ENCODE measurements around the gene KLHL29. TPM values are rescaled to one million over a fixed set of nuclear protein-coding genes. Genes with fewer than 3 reads are reported as not detected.

The KLHL29 gene
- total RNA-seq, 1 experiment from 2014 or later = 43.1 TPM

- POLR2A ChIA-PET = no interaction called here
- H3K27me3 Mint-ChIP-seq (ENCODE audit: insufficient read depth, unreplicated experiment) = no peaks in the 10 kb centered on the region
- TF ChIP-seq CTCF (IDR thresholded peaks at IDR 0.05; ENCODE audit: unreplicated experiment) = no peak
- H3K4me3 Mint-ChIP-seq (ENCODE audit: unreplicated experiment) = no peak overlapping the region
- DNase-seq (ENCODE audit: unreplicated experiment) = no peak
- H3K4me1 Mint-ChIP-seq (ENCODE audit: insufficient read depth, unreplicated experiment) = no peaks in the 10 kb centered on the region
- no peak overlapping the region for H3K27ac Mint-ChIP-seq (ENCODE audit: low read depth, unreplicated experiment)
- BruUV-seq (replicated peaks) = no TSS peak
- no peaks in the 10 kb centered on the region for H3K9me3 Mint-ChIP-seq (ENCODE audit: unreplicated experiment)
- H3K36me3 Mint-ChIP-seq (ENCODE audit: insufficient read depth, unreplicated experiment) = peaks cover 4% of the 10 kb centered on the region
- intact Hi-C loops (cut with micrococcal nuclease) = no loop called here
- CTCF ChIA-PET = no interaction called here
These were observed 67.4 kb downstream of the KLHL29 start for GRCh38 chr2:23452372-23452771.

DNA sequence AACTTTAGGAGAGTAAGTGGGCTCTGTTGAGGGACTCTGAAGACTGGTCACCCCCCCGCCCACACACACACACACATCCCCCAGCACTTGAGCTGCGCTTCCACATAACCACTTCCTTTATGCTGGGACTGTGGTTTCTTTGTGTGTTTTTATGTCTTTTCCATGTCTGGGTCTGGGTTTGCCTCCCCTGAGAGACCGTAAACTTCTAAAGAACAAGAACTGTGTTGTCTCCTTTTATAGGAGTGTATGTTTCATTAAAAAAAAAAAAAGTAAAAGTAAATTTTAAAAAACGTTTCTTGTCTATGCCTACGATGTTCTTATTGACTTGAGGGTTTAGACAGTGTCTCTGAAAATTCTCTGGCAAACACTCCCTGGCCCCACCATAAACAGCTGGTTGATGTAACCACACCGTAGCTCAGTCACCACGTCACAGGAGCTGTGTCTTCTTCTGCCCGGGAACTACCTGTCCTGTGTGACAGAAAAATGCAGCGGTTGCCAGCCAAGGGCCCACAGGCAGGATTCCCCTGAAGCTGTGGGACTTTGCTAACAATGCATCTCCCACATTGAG is 68.0 kb downstream of the KLHL29 start:
- ChIA-PET POLR2A (no interaction called here), CTCF (interaction anchor here (0.5 to 0.6 kb wide), 2 partner anchors 87 to 245 kb away, joined by 3 to 5 read pairs; no protein-coding TSS in a partner anchor)
- H3K9me3 Mint-ChIP-seq (ENCODE audit: unreplicated experiment) = no peaks in the 10 kb centered on the region
- TF ChIP-seq CTCF (IDR thresholded peaks at IDR 0.05; ENCODE audit: unreplicated experiment) = no peak
- DNase-seq (ENCODE audit: unreplicated experiment) = no peak
- intact Hi-C loops (cut with micrococcal nuclease) = no loop called here
- no peak overlapping the region for H3K4me3 Mint-ChIP-seq (ENCODE audit: unreplicated experiment)
- no peak overlapping the region for H3K27ac Mint-ChIP-seq (ENCODE audit: low read depth, unreplicated experiment)
- no TSS peak for BruUV-seq (replicated peaks)
- H3K36me3 Mint-ChIP-seq (ENCODE audit: insufficient read depth, unreplicated experiment) = peaks cover 4% of the 10 kb centered on the region
- no peaks in the 10 kb centered on the region for H3K27me3 Mint-ChIP-seq (ENCODE audit: insufficient read depth, unreplicated experiment)
- H3K4me1 Mint-ChIP-seq (ENCODE audit: insufficient read depth, unreplicated experiment) = no peaks in the 10 kb centered on the region

- Mint-ChIP-seq H3K9me3 (ENCODE audit: unreplicated experiment) (no peaks in the 10 kb centered on the region), H3K27ac (ENCODE audit: low read depth, unreplicated experiment) (no peak overlapping the region), H3K27me3 (ENCODE audit: insufficient read depth, unreplicated experiment) (no peaks in the 10 kb centered on the region), H3K4me3 (ENCODE audit: unreplicated experiment) (no peak overlapping the region), H3K4me1 (ENCODE audit: insufficient read depth, unreplicated experiment) (no peaks in the 10 kb centered on the region), H3K36me3 (ENCODE audit: insufficient read depth, unreplicated experiment) (peaks cover 4% of the 10 kb centered on the region)
- intact Hi-C loops (cut with micrococcal nuclease) = no loop called here
- BruUV-seq (replicated peaks) = no TSS peak
- no peak for DNase-seq (ENCODE audit: unreplicated experiment)
- ChIA-PET POLR2A (no interaction called here), CTCF (interaction anchor here (0.5 to 0.6 kb wide), 2 partner anchors 87 to 245 kb away, joined by 3 to 5 read pairs; no protein-coding TSS in a partner anchor)
- no peak for TF ChIP-seq CTCF (IDR thresholded peaks at IDR 0.05; ENCODE audit: unreplicated experiment)
These were observed 68.5 kb downstream of the KLHL29 start for GRCh38 chr2:23453432-23453831.

DNA sequence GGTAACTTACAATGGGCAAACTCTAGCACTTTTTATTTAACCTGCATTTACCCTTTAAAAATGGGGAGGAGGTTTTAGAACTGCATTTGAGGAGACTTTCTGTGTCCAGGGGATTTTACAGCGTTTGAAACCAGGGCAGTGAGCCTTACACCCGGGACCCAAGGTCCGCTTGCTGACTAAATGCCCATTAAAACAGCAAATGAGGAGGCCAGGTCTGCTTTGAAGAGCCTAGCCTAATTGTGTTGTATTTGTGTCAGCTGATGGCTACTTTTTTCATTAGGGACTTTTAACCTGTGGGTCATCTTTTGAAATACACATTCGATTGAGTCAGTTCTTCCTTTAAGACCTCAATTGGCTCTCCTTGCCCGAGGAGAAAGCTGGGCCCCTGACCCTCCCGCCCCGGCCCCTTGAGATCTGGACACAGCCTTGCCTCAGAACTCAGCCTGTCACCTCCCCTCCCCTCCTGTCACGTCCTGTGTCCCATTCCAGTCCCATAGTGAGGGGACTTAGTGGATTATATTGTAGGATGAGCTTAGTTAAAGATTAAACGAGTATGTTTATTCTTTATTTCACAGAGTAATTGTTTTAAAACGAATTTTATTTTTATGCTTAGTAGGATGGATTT is 69.0 kb downstream of the KLHL29 start:
- intact Hi-C loops (cut with micrococcal nuclease) = no loop called here
- DNase-seq (ENCODE audit: unreplicated experiment) = no peak
- BruUV-seq (replicated peaks) = no TSS peak
- Mint-ChIP-seq H3K27me3 (ENCODE audit: insufficient read depth, unreplicated experiment) (no peaks in the 10 kb centered on the region), H3K27ac (ENCODE audit: low read depth, unreplicated experiment) (no peak overlapping the region), H3K4me3 (ENCODE audit: unreplicated experiment) (no peak overlapping the region), H3K36me3 (ENCODE audit: insufficient read depth, unreplicated experiment) (peaks cover 4% of the 10 kb centered on the region), H3K9me3 (ENCODE audit: unreplicated experiment) (no peaks in the 10 kb centered on the region), H3K4me1 (ENCODE audit: insufficient read depth, unreplicated experiment) (no peaks in the 10 kb centered on the region)
- ChIA-PET POLR2A (no interaction called here), CTCF (no interaction called here)
- TF ChIP-seq CTCF (IDR thresholded peaks at IDR 0.05; ENCODE audit: unreplicated experiment) = no peak
